CD4-positive, alpha-beta T cell treated with Interleukin-17A for 1 hour (primary cell): Measurements from ENCODE around the gene PAPPA2.

Experiments
- DNase-seq: peaks from one replicate; pipeline ENCODE4 v3.0.0-alpha.2; 2020

Gene PAPPA2

GRCh38 chr1:176877557-176877956, 414.6 kb downstream of the PAPPA2 start:
- no peak for DNase-seq

- no peak for DNase-seq
Measured at GRCh38 chr1:176878750-176879536, 416.0 kb downstream of the PAPPA2 start.

GRCh38 chr1:176879784-176880620, 417.0 kb downstream of the PAPPA2 start:
- no peak for DNase-seq

GRCh38 chr1:176880955-176881595, 418.1 kb downstream of the PAPPA2 start:
- peak; percentile 17 for DNase-seq

GRCh38 chr1:176884286-176884685, 421.3 kb downstream of the PAPPA2 start:
- no peak for DNase-seq

GRCh38 chr1:176884911-176885310, 421.9 kb downstream of the PAPPA2 start:
- DNase-seq, result no peak

GRCh38 chr1:176885341-176885740, 422.4 kb downstream of the PAPPA2 start:
- no peak for DNase-seq

- no peak for DNase-seq
Measured at GRCh38 chr1:176885751-176886150, 422.8 kb downstream of the PAPPA2 start.

GRCh38 chr1:176888471-176889032, 425.6 kb downstream of the PAPPA2 start:
- no peak for DNase-seq

GRCh38 chr1:176893625-176894352, 430.8 kb downstream of the PAPPA2 start:
- DNase-seq, result no peak

GRCh38 chr1:176894450-176894849, 431.5 kb downstream of the PAPPA2 start:
- DNase-seq, result no peak
